GM19328 (cell line): Measurements from ENCODE around the gene ZNF382.
"Not testable (repeated sequence)": the region's sequence is repeated elsewhere in the genome, so short reads cannot be mapped to it uniquely, and the experiment has no call there.

ENCODE experiments used
- ATAC-seq: cut with Tn5 transposase; IDR thresholded peaks from one replicate; pipeline ENCODE4 v1.9.1; 2021; ENCODE audit warnings: mild to moderate bottlenecking, moderate library complexity; ENCODE audit not compliant: unreplicated experiment

ZNF382 gene

GRCh38 chr19:36605101-36605876 lies at the start of gene ZNF382:
Gene ZNF382 (plus strand): TSS chr19:36605313. CDS start chr19:36609915, 4,602 bp downstream.
- ATAC-seq, result peak; percentile 59

GRCh38 chr19:36564391-36564790 lies 40.7 kb upstream of the ZNF382 start:
- no peak for ATAC-seq

DNA sequence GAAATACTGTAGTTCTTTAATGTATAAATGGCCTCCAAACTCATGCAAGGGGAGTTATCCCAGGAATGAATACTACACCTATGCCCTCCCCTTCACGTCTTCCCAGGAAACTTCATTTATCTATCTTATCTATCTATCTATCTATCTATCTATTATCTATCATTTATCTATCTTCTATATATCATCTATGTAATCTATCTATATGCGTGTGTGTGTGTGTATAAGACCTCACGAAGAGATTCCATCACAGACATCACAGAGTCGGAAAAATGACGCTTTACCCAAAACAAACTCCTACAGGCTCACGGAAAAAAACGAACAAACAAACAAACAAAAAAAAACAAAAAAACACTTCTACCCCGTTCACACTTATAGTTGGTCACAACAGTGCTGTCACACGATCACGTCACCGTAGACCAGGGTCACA lies 32.5 kb upstream of the ZNF382 start:
- no peak for ATAC-seq

DNA sequence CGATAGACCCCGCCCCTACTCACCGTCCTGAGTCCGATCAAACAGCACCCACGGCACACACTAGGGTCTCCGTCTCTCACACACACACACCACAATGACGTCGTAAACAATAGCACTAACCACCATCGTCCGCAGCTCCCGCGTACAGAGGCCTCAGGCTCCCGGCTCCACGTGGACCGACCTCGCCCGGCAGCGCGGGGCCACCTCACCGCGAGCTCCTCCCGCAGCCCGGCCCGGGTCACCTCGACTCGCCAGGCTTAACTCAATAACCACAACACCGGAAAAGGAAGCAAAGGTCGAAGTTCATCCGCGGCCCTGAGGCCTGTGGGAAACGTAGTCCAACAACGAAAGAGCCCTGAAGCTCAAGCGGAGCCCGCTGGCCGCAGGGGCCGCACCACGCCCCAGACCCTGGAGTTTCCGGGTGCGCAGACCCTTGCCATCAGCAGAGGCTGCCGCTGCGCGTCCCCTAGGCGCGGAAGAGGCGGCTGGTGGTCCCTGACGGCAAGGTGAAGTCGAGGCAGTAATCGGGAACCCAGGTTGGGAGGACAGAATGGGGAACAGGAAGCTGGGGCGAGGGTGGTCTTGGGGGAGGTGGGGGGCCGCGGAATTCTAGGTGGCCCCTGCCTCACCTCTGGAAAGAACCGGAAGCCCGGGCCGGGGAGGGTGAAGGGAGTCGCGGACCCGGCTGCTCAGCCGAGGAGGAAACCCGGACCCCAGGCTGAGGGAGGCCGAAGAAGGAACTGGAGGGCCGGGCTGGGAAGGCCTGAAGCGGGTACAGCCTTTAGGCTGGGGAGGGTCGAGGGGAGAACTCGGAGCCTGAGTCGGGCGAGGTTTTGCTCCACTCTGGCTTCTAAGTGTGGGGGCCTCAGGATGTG lies 31.9 kb upstream of the ZNF382 start, which contains the start of gene ZNF529:
Gene ZNF529 (minus strand): TSS at position 273 of the 875 bp plus-strand sequence. CDS start 946 bp downstream, outside the sequence.
- ATAC-seq, result peak; percentile 91

GRCh38 chr19:36573895-36574720 lies 31.0 kb upstream of the ZNF382 start:
- ATAC-seq, result no peak

DNA sequence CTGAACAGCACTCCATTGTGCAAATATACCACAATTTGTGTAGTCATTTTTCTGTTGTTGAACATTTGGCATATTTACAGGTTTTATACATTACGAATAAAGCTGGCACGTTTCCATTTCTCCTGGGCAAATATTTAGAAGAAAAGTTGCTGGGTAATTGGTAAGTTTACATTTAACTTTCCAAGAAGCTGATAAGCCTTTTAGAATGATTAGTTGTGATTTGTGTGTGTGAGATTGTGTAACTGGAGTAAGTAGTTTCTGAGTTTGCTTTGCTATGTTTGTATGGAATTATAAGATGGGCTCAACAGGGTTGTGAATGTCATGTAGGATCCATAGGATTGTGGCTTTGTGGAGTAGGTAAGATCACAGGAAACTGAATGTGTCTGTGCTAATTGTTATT lies 30.4 kb upstream of the ZNF382 start:
- ATAC-seq, result no peak

DNA sequence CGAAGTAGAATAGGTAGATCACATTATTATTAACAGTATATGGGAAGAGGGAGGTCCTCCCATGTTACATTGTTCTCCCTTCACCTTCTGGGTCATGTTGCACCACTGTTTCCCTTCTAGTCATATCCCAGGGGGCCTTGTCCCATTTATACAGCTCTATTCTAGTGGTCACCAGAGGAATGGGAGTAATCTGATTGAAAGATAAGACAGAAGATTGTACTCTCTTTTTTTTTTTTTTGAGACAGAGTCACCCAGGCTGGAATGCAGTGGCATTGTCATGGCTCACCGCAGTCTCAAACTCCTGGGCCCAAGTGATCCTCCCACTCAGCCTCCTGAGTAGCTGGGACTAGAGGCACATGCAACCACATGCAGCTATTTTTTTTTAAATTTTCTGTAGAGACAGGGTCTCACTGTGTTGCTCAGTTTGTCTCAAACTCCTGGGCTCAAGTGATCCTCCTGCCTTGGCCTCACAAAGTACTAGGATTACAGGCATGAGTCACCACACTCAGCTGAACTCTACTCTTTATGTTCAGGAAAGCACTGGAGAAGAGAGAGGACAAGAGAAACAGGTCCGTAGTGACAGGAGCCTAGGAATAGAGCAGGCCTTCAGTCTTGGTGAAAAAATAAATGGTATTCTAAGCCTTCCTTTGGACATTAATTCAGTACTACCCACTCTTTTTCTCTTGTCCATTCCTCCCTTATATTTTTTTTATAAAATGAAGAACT lies 27.7 kb upstream of the ZNF382 start:
- no peak for ATAC-seq

GRCh38 chr19:36579255-36579654 lies 25.9 kb upstream of the ZNF382 start:
- ATAC-seq, result no peak

DNA sequence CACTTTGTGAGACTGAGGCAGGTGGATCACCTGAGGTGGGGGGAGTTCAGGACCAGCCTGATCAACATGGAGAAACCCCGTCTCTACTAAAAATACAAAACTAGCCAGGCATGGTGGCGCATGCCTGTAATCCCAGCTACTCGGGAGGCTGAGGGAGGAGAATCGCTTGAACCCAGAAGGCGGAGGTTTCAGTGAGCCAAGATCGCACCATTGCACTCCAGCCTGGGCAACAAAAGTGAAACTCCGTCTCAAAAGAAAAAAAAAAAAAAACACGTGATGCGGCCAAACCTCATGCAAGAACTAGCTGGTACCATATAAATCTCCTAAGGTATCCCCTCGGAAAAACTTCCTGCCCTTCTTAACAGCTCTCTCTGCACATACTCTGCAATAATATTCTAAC lies 2.4 kb upstream of the ZNF382 start:
- ATAC-seq, result not testable (repeated sequence)

DNA sequence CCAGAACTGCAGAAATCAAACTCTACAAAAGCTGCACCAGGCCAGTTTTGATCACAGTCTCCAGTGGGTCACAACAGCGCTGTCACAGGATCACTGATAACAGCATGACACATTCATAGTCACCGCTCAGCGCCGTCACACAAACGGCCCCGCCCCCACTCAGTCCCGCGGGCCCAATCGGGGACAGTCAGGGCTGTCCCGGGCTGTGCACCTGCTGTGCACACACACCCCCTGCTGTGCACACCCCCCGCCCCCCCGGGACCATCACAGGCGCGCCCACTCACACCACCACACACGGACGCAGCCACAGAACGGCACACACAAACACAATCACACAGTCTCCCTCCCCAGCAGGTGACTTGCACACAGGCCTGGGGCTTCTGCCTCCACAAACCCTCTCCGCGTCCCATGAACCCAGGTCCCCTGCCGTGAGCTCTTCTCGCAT lies 435 bp upstream of the ZNF382 start:
- peak; percentile 70 for ATAC-seq

DNA sequence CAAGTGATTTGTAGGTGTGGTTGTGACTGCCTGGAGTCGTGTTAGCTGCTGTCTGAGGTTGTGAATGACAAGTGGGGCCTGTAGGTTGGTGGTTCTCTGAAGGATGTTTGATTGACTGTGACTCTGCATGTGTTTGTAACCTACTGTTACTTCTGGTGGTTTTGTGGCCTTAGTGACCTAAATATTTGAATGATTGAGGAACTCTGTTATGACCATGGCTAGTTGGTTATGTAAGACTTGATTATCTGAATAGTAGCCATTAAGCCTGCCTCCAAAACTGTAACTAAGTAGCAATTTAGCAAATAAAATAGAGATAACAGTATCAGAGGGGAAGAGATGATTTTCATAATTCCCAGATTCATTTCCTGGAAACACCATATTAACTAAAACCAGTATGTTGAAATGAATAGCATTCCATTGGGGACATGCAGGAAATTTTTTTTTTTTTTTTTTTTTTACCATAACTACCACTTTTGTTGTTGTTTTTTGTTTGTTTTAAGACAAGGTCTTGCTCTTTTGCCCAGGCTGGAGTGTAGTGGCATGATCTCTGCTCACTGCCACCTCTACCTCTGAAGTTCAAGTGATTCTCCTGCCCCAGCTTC lies 865 bp downstream of the ZNF382 start:
- no peak for ATAC-seq

DNA sequence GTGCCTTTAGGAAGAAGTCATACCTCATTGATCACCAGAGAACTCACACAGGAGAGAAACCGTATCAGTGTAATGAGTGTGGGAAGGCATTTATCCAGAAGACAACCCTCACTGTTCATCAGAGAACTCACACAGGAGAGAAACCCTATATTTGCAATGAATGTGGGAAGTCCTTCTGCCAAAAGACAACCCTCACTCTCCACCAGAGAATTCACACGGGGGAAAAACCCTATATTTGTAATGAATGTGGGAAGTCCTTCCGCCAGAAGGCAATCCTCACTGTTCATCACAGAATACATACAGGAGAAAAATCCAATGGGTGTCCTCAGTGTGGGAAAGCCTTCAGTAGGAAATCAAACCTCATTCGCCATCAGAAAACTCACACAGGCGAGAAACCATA lies 21.9 kb downstream of the ZNF382 start:
- ATAC-seq, result no peak

DNA sequence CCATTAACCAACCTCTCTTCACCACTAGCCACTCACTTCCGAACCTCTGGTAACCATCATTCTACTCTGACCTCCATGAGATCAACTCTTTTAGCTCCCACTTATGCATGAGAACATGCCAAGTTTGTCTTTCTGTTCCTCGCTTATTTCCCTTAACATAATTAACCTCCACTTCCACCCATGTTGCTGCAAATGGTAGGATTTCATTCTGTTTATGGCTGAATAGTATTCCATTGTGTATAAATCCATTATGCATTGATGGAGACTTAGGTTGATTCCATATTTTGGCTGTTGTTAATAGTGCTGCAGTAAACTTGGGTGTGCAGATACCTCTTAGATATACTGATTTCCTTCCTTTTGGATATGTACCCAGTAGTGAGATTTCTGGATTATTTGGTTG lies 30.2 kb downstream of the ZNF382 start:
- ATAC-seq, result no peak

DNA sequence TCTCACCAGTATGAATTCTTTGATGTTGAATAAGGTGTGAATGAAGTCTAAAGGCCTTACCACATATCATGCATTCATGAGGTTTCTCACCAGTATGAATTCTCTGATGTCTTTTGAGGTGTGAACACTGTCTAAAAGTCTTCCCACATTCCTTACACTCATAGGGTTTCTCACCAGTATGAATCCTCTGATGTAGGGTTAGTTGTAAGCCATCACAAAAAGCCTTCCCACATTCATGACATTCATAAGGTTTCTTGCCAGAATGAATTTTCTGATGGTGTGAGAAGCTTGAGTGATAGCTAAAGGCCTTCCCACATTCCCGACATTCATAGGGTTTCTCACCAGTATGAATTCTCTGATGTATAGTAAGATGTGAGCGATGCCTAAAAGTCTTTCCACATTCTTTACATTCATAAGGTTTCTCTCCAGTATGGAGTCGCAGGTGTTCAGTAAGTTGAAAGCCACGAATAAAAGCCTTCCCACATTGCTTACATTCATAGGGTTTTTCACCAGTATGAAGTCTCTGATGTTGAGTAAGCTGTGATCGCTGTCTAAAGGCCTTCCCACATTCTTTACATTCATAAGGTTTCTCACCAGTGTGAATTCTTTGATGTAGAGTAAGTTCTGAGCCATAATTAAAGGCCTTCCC lies 33.9 kb downstream of the ZNF382 start:
- no peak for ATAC-seq

- ATAC-seq, result no peak
These were observed 41.6 kb downstream of the ZNF382 start for GRCh38 chr19:36646746-36647145.

GRCh38 chr19:36652958-36653357 lies 47.8 kb downstream of the ZNF382 start:
- no peak for ATAC-seq

DNA sequence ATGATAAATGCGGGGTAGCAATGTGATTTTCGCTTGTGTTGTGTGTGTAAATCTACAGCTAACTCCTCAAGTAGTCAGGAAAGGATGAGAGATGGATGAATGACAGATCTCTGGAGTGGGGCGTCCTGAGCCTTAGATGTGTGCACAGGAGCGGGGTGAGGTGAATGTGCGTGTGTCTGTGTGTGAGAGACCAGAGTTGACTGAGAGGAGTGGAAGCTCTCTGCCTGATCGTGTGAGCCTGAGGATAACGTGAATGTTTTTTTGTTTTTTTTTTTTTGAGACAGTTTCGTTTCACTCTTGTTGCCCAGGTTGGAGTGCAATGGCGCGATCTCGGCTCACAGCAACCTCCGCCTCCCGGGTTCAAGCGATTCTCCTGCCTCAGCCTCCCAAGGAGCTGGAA lies 60.7 kb downstream of the ZNF382 start:
- ATAC-seq, result no peak

DNA sequence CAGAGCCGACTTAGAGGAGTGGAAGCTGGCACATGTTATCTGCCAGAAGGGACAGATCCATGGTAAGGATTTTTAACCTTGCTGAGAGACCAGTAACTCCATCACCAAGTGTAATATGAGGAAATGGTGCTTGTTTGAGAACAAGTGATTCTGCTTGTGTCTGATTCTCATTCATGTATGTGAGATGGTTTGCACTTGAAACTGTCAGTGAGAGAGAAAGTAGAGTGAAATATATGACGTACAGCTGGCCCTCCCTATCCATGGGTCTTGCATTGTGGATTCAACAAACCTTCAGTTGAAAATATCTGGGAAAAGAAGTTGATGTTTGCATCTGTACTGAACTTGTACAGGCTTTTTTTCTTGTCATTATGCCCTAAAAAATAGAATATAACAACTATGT lies 63.5 kb downstream of the ZNF382 start:
- ATAC-seq, result no peak

- ATAC-seq, result no peak
These were observed 67.3 kb downstream of the ZNF382 start for GRCh38 chr19:36672368-36672767.
